GM12801 (cell line): ENCODE measurements around the gene NEK10.

ENCODE experiments used
- TF ChIP-seq, protein P1 (sequence below): IDR thresholded peaks from one replicate; pipeline ENCODE4 v1.5.1; 2011; ENCODE audit warnings: control low read depth; ENCODE audit not compliant: insufficient read length; ENCODE audit errors: extremely low read depth

The NEK10 gene

DNA sequence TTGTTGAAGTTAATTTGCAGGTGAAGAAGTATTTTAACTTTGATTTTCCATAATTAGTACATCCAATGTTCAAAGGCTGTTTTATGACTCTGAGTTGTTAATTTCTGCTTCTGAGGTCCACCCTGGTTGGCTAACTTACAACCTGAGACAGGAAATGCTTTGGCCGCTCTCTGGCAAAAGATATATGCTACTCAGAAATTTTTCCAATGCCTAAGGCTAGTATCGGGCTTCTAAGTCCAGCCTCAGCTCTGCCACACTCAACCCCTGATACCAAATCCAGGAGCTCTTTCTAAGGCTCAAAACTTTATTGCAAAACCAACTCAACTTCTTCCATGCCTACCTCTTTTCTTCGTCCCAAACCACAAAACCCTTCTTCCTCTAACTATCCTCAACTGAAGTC, 192.9 kb downstream of the NEK10 start:
- TF ChIP-seq, protein P1, sequence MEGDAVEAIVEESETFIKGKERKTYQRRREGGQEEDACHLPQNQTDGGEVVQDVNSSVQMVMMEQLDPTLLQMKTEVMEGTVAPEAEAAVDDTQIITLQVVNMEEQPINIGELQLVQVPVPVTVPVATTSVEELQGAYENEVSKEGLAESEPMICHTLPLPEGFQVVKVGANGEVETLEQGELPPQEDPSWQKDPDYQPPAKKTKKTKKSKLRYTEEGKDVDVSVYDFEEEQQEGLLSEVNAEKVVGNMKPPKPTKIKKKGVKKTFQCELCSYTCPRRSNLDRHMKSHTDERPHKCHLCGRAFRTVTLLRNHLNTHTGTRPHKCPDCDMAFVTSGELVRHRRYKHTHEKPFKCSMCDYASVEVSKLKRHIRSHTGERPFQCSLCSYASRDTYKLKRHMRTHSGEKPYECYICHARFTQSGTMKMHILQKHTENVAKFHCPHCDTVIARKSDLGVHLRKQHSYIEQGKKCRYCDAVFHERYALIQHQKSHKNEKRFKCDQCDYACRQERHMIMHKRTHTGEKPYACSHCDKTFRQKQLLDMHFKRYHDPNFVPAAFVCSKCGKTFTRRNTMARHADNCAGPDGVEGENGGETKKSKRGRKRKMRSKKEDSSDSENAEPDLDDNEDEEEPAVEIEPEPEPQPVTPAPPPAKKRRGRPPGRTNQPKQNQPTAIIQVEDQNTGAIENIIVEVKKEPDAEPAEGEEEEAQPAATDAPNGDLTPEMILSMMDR: no peak

DNA sequence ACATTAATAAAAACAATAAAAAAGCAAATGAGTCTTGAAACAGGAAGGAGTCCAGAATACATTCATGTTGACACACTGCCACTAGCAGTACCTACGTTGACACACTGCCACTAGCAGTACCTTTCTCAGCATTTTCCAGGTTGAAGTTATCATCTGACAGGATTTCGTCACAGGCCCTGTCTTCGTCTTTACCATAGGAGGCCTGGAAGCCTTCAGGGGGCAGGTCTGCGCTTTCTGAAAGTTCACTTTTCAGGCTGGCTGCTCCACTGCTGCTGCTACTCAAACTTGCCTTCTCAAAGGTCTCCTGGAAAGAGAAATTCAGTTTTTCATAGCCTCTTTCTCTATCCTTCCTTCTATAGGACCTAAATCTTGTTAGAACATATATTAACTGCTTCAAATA, 194.7 kb downstream of the NEK10 start:
- TF ChIP-seq, protein P1: no peak

DNA sequence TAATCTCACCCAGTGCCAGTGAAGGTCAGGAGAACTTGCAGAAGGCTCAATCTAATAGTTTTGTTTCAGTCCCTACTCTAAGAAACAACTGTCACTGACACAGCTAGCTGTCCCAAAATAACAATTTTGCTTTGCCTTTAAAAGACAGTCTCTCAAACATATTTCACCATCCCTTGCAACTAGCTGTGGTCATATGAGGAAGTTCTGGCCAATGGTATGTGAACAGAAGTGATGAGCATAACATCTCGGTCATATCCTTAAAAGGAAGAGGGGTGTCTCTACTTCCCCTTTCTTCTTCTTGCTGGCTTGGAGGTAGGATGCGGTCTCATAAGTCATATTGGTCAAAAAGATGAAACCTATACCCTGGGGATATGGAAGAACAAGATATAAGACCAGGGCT, 198.1 kb downstream of the NEK10 start:
- TF ChIP-seq, protein P1: no peak

DNA sequence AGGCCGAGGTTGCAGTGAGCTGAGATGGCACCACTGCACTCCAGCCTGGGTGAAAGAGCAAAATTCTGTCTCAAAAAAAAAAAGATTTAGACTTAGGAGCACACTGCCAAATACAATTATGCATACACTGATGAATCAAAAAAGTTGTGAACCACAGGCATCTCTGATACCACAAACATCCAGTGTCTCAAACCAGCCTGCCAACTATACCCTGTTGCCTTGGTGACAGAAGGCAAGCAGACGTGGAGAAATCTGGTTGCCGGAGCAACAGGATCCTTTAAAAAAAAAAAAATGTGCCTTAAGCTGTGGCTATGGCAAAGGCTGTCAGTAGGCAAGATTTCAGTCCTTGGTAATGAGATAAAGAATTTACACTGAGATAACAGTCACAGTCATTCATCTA, 202.3 kb downstream of the NEK10 start:
- TF ChIP-seq, protein P1: no peak

DNA sequence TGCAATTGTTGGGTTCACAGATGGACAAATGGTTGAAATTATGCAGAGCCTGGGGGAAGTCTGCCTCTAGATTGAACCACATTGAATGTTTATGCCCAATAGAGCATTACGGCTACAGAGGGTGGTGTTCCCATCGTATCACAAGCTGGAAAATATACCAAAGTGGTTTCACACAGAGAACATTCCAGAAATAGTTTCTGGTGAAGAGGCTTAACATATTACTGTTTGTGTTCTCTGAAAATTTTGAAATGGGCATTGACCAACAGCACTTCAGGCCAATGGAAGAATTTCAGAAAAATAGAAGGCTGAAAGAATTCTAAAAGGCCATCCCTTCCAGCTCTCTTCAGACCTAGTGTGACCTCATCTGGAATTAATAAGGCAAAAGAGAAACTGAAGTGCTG, 203.9 kb downstream of the NEK10 start:
- TF ChIP-seq, protein P1: no peak

DNA sequence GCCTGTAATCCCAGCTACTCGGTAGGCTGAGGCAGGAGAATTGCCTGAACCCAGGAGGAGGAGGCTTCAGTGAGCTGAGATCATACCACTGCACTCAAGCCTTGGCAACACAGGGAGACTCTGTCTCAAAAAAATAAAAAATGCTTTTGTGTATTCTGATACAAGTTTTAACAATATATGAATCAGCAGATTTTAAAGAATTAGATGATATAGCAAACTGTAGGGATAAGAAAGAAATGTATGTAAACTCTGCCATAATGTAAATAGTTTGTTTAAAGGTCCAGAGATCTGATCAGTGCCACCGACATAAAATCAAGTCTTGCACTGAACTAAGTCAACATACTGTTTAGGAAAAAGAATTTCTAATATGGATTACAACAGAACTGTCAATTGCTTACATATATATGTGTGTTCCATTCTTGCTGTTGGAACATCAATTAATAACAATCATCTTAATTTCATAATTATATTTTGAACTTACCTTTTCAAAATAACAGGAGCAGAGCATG, 208.3 kb downstream of the NEK10 start:
- TF ChIP-seq, protein P1: no peak

DNA sequence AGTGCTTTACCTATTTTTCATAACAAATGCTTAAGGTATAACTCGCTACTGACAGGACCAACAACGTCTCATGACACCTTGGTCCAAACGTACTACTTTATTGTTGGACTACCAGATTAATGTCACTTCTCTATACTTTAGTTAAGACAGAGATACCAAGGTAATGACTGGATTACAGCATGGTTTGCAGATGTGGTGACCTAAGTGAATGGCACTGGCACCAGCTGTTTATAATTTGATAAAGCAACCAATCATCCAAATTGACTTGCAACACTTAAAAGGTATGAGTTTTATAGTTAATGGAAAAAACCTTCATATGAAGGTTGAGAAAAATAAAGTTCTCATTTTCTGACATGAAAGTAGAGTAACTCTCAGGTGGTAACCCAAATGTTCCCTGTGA, 209.0 kb downstream of the NEK10 start:
- TF ChIP-seq, protein P1: no peak

DNA sequence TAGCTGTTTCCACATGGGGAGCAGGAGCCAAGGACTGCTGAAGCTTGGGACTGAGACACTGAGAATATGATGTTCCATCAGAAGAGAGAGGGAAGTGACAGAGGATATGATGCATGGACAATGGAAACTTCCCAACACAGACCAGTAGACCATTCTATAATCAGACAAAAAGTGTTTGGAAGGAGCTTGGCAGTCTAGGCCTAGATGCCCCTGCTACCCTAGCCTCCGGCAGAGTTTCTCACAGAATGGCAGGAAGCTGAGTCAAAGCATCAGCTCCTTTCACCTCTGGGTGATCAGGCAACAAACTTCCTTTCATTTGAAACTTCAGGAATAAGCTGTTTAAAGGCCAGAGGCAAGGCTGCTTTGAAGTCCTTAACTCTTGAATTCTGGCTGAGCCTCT, 222.0 kb downstream of the NEK10 start:
- TF ChIP-seq, protein P1: no peak
